Muscle of leg (tissue), 11 donors: ENCODE results near the gene NKIRAS2. TPM values are rescaled to one million over a fixed set of nuclear protein-coding genes. Genes with fewer than 3 reads are reported as not detected.
A peak's percentile ranks its signal among the peaks of the same experiment; 100 is the strongest.

Experiments used
- DNase-seq: peaks from one replicate; pipeline ENCODE4 v3.0.0; 2013
- H3K27ac ChIP-seq: one replicate; pipeline ENCODE4 v1.5.1; 2013; ENCODE audit warnings: mild to moderate bottlenecking, low read length, control low read depth
- H3K27me3 ChIP-seq: one replicate; pipeline ENCODE4 v1.6.1; 2013; ENCODE audit warnings: low read length; ENCODE audit not compliant: control insufficient read depth, insufficient read depth
- H3K36me3 ChIP-seq: one replicate; pipeline ENCODE4 v1.6.1; 2013; ENCODE audit warnings: low read length; ENCODE audit not compliant: control insufficient read depth, insufficient read depth
- H3K4me1 ChIP-seq: one replicate; pipeline ENCODE4 v1.6.1; 2013; ENCODE audit warnings: low read length; ENCODE audit not compliant: control insufficient read depth, insufficient read depth
- H3K4me3 ChIP-seq: one replicate; pipeline ENCODE4 v1.5.1; 2013; ENCODE audit warnings: low read length, control low read depth
- H3K9me3 ChIP-seq: replicated peaks from 2 replicates; pipeline ENCODE4 v1.6.1; 2013; ENCODE audit warnings: low read depth, low read length; ENCODE audit not compliant: control insufficient read depth
- WGBS: methylation state at CpG from one replicate; pipeline ENCODE4 v1.1.5; 2013; ENCODE audit warnings: missing lambda C conversion rate; ENCODE audit not compliant: insufficient coverage; 5-methylcytosine and 5-hydroxymethylcytosine counted together
- polyA plus RNA-seq, 8 donors: library from polyadenylated mRNA; unstranded; fragments of 120-200 nt; gene quantifications; one replicate each; pipeline versions ENCODE4 v1.2.1 to v1.2.3, GENCODE V29; 2013; ENCODE audit warnings: inconsistent platforms in 1 of 8, low replicate concordance in 1 of 8; ENCODE audit not compliant: insufficient read length in 8 of 8, insufficient read depth in 1 of 8
- total RNA-seq: library from RNA; stranded (reverse); fragments of 120-200 nt; gene quantifications from one replicate; pipeline ENCODE4 v1.2.4, GENCODE V29; 2013

NKIRAS2 gene
- total and polyA plus RNA-seq, 9 donors: 35.0 to 55.8 (median 47.7) TPM

- no peak for DNase-seq
- H3K27me3 ChIP-seq: no peaks in the 10 kb centered on the region
- H3K9me3 ChIP-seq: no peaks in the 10 kb centered on the region
- H3K4me3 ChIP-seq: no peak overlapping the region
- WGBS: 94% methylated on average over 2 of the region's 5 CpGs
- peaks cover 11% of the 10 kb centered on the region for H3K4me1 ChIP-seq
- no peak overlapping the region for H3K27ac ChIP-seq
- peaks cover 73% of the 10 kb centered on the region for H3K36me3 ChIP-seq
Measured at GRCh38 chr17:41989702-41990419, 30.0 kb upstream of the NKIRAS2 start.

- H3K36me3 ChIP-seq: peaks cover 78% of the 10 kb centered on the region
Measured at GRCh38 chr17:41992576-41992975, 27.3 kb upstream of the NKIRAS2 start.

GRCh38 chr17:41996855-41997164, 23.1 kb upstream of the NKIRAS2 start:
- H3K27me3 ChIP-seq: no peaks in the 10 kb centered on the region
- no peak overlapping the region for H3K4me3 ChIP-seq
- peaks cover 67% of the 10 kb centered on the region for H3K36me3 ChIP-seq
- no peaks in the 10 kb centered on the region for H3K9me3 ChIP-seq
- peaks cover 7% of the 10 kb centered on the region for H3K4me1 ChIP-seq
- WGBS: 100% methylated on average over 1 of the region's 2 CpGs
- no peak overlapping the region for H3K27ac ChIP-seq
- DNase-seq: no peak

More at GRCh38 chr17:41992576-41992975, 27.3 kb upstream of the NKIRAS2 start:
- DNase-seq: peak; percentile 66
- peaks cover 7% of the 10 kb centered on the region for H3K4me1 ChIP-seq
- no peaks in the 10 kb centered on the region for H3K9me3 ChIP-seq
- H3K27ac ChIP-seq: peak overlapping the region; percentile 82
- H3K27me3 ChIP-seq: no peaks in the 10 kb centered on the region
- H3K4me3 ChIP-seq: no peak overlapping the region
- WGBS: 60% methylated on average over 2 of the region's 3 CpGs

DNA sequence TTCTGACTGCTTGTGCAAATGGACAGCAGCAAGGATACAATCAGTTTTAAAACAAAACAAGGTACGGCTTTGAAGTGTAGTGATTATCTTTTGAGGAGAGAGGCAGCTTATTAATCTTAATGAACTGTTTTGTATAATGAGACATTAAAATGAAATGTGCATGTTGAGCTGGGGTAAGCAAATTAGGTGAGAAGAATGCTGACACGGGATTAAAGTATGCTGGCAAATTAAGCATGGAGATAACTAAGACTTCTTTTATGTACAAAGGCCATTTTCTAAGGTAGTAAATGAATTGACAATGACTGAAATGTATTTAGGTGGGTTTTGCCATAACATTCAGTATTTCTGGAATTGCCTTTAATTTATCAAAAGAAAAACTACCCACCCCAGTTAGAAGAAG, 21.4 kb upstream of the NKIRAS2 start:
- Histone ChIP-seq H3K36me3 (peaks cover 69% of the 10 kb centered on the region), H3K4me1 (no peaks in the 10 kb centered on the region), H3K27ac (no peak overlapping the region), H3K9me3 (no peaks in the 10 kb centered on the region), H3K4me3 (no peak overlapping the region), H3K27me3 (no peaks in the 10 kb centered on the region)
- DNase-seq: no peak
- 0% methylated on average over 1 of the region's 2 CpGs for WGBS

- DNase-seq: no peak
- no peaks in the 10 kb centered on the region for H3K4me1 ChIP-seq
- no peaks in the 10 kb centered on the region for H3K27me3 ChIP-seq
- H3K9me3 ChIP-seq: no peaks in the 10 kb centered on the region
- H3K27ac ChIP-seq: no peak overlapping the region
- WGBS: 100% methylated on average over 1 of the region's 3 CpGs
- peaks cover 60% of the 10 kb centered on the region for H3K36me3 ChIP-seq
- no peak overlapping the region for H3K4me3 ChIP-seq
Measured at GRCh38 chr17:42000413-42001133, 19.3 kb upstream of the NKIRAS2 start.

GRCh38 chr17:42001729-42002128, 18.2 kb upstream of the NKIRAS2 start:
- Histone ChIP-seq H3K27ac (no peak overlapping the region), H3K9me3 (no peaks in the 10 kb centered on the region), H3K27me3 (no peaks in the 10 kb centered on the region), H3K36me3 (peaks cover 48% of the 10 kb centered on the region), H3K4me1 (no peaks in the 10 kb centered on the region), H3K4me3 (no peak overlapping the region)
- no peak for DNase-seq
- WGBS: no CpG with 5 or more reads among the region's 2 CpGs

GRCh38 chr17:42002175-42002791, 17.6 kb upstream of the NKIRAS2 start:
- DNase-seq: no peak
- no peak overlapping the region for H3K4me3 ChIP-seq
- peaks cover 43% of the 10 kb centered on the region for H3K36me3 ChIP-seq
- H3K9me3 ChIP-seq: no peaks in the 10 kb centered on the region
- H3K27me3 ChIP-seq: no peaks in the 10 kb centered on the region
- no peak overlapping the region for H3K27ac ChIP-seq
- no CpG with 5 or more reads among the region's 7 CpGs for WGBS
- H3K4me1 ChIP-seq: peaks cover 2% of the 10 kb centered on the region

GRCh38 chr17:42002792-42003301, 17.0 kb upstream of the NKIRAS2 start:
- Histone ChIP-seq H3K27ac (no peak overlapping the region), H3K36me3 (peaks cover 37% of the 10 kb centered on the region), H3K9me3 (no peaks in the 10 kb centered on the region), H3K4me1 (peaks cover 2% of the 10 kb centered on the region), H3K27me3 (no peaks in the 10 kb centered on the region), H3K4me3 (no peak overlapping the region)
- WGBS: 83% methylated on average over 2 of the region's 3 CpGs
- no peak for DNase-seq

DNA sequence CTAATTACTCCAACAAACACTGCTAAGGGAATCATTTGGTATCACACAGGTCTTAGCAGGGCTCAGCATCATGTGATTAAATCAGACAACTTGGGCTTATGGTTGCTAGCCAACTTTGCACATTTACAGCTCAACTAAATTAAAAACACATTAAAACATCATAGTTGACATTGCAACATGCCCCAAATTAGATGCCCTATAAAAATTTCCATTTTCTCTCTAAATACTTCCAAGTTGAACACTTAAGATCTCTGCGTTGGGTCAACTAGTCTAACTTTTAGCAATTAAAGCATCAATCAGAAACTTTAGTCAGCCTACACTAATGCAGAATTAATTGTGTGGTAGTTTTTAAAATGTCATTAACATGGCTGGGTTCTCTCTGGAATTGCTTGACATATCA, 14.7 kb upstream of the NKIRAS2 start:
- Histone ChIP-seq H3K27ac (no peak overlapping the region), H3K9me3 (no peaks in the 10 kb centered on the region), H3K36me3 (peaks cover 21% of the 10 kb centered on the region), H3K27me3 (no peaks in the 10 kb centered on the region), H3K4me1 (peaks cover 2% of the 10 kb centered on the region), H3K4me3 (no peak overlapping the region)
- DNase-seq: no peak
- whole genome bisulfite sequencing: no CpG with 5 or more reads among the region's 1 CpG

DNA sequence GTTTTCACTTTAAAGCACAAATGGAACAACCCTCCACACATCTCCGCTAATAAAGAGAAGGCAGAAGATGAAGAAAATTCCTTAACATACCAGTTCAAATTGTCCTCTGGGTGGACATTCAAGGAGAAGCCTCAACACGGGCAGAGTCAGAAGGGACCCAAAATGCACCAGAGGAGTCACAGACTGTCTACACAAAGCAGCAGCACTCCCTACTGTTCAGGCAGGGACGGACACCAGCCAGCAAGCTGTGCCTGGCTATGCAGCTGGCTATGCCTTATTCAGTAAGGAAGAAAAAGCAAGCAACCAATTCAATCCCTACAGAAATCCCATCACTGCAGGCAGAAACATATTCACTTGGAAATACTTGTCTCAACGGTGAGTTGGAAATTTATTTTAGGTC, 10.7 kb upstream of the NKIRAS2 start:
- WGBS: 60% methylated on average over 1 of the region's 4 CpGs
- no peaks in the 10 kb centered on the region for H3K27me3 ChIP-seq
- no peak overlapping the region for H3K27ac ChIP-seq
- peaks cover 2% of the 10 kb centered on the region for H3K4me1 ChIP-seq
- H3K9me3 ChIP-seq: no peaks in the 10 kb centered on the region
- no peak for DNase-seq
- no peak overlapping the region for H3K4me3 ChIP-seq
- H3K36me3 ChIP-seq: peaks cover 3% of the 10 kb centered on the region
